Loucy (cell line): Measurements from ENCODE around the gene SPDEF.

Source experiments
- H2AFZ ChIP-seq: fragments of 200-600 bp; sonication (generic); 2 replicates; pipeline ENCODE4 v1.6.0; 2016; ENCODE audit warnings: antibody characterized with exemption, mild to moderate bottlenecking, low read length, moderate library complexity
- H3F3A ChIP-seq: fragments of 200-600 bp; 2 replicates; pipeline ENCODE4 v1.6.0; 2016; ENCODE audit warnings: antibody characterized with exemption, low read depth, mild to moderate bottlenecking
- H3K27me3 ChIP-seq: fragments of 200-600 bp; sonication (generic); 2 replicates; pipeline ENCODE4 v1.6.1; 2014; ENCODE audit warnings: low read length, mild to moderate bottlenecking; ENCODE audit not compliant: insufficient read depth, poor library complexity, severe bottlenecking
- H3K36me3 ChIP-seq: fragments of 200-600 bp; sonication (generic); 2 replicates; pipeline ENCODE4 v1.6.1; 2016; ENCODE audit warnings: low read length; ENCODE audit not compliant: insufficient read depth
- H3K4me1 ChIP-seq: fragments of 200-600 bp; sonication (generic); 2 replicates; pipeline ENCODE4 v1.5.1; 2014; ENCODE audit warnings: low read length, mild to moderate bottlenecking; ENCODE audit not compliant: insufficient read depth, poor library complexity, severe bottlenecking
- H3K4me2 ChIP-seq: fragments of 200-600 bp; sonication (generic); 2 replicates; pipeline ENCODE4 v1.6.0; 2014; ENCODE audit warnings: antibody characterized with exemption, low read length, low read depth, mild to moderate bottlenecking; ENCODE audit not compliant: poor library complexity, severe bottlenecking
- H3K4me3 ChIP-seq: fragments of 200-600 bp; sonication (generic); 2 replicates; pipeline ENCODE4 v1.5.1; 2014; ENCODE audit warnings: low read length, mild to moderate bottlenecking, mixed read lengths; ENCODE audit not compliant: poor library complexity, severe bottlenecking
- H3K79me2 ChIP-seq: fragments of 200-600 bp; sonication (generic); 2 replicates; pipeline ENCODE4 v1.6.1; 2014; ENCODE audit warnings: low read length; ENCODE audit not compliant: insufficient read depth
- H3K9ac ChIP-seq: fragments of 200-600 bp; sonication (generic); 2 replicates; pipeline ENCODE4 v1.6.0; 2014; ENCODE audit warnings: mild to moderate bottlenecking, low read depth, low read length, moderate library complexity; ENCODE audit not compliant: poor library complexity, severe bottlenecking
- H3K9me2 ChIP-seq: fragments of 200-600 bp; sonication (generic); replicated peaks from 2 replicates; pipeline ENCODE4 v1.6.1; 2016; ENCODE audit warnings: low read depth, low read length, mixed read lengths
- H3K9me3 ChIP-seq: fragments of 200-600 bp; sonication (generic); 2 replicates; pipeline ENCODE4 v1.6.1; 2014; ENCODE audit warnings: mild to moderate bottlenecking, antibody characterized with exemption, low read length, low read depth; ENCODE audit not compliant: insufficient read depth
- H4K20me1 ChIP-seq: fragments of 200-600 bp; sonication (generic); 2 replicates; pipeline ENCODE4 v1.6.0; 2014; ENCODE audit warnings: antibody characterized with exemption, low read length, mild to moderate bottlenecking; ENCODE audit not compliant: insufficient read depth, poor library complexity, severe bottlenecking
- EZH2phosphoT487 ChIP-seq: fragments of 200-600 bp; IDR thresholded peaks from 2 replicates; pipeline ENCODE4 v1.6.1; 2018; ENCODE audit warnings: antibody characterized with exemption, mild to moderate bottlenecking, moderate library complexity, borderline replicate concordance
- TF ChIP-seq, protein P1 (sequence below): fragments of 200-600 bp; sonication (generic); conservative IDR thresholded peaks from 2 replicates; pipeline ENCODE4 v1.5.1; 2014; ENCODE audit warnings: mild to moderate bottlenecking, antibody characterized with exemption, low read length

SPDEF gene

DNA sequence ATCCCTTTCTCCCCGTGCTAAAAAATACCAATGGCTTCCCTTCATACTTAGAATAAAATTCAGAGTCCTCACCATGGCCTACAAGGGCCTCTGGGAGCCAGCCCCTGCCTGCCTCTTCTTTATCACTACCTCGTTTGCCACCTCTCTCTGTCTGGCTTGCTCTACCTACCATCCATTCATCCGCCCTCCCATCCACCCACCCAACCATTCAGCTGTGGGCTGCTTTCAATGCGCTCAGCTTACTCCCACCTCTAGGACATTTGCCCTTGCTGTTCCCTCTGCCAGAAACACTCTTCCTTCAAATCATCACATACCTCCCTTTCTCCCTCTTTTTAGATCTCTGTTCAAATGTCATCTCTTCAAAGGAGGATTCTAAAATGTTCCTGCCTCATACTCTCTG lies 45.8 kb downstream of the SPDEF start:
- Histone ChIP-seq H3K4me3 (no peak overlapping the region), H3K27me3 (no peaks in the 10 kb centered on the region)
- TF ChIP-seq, protein P1, sequence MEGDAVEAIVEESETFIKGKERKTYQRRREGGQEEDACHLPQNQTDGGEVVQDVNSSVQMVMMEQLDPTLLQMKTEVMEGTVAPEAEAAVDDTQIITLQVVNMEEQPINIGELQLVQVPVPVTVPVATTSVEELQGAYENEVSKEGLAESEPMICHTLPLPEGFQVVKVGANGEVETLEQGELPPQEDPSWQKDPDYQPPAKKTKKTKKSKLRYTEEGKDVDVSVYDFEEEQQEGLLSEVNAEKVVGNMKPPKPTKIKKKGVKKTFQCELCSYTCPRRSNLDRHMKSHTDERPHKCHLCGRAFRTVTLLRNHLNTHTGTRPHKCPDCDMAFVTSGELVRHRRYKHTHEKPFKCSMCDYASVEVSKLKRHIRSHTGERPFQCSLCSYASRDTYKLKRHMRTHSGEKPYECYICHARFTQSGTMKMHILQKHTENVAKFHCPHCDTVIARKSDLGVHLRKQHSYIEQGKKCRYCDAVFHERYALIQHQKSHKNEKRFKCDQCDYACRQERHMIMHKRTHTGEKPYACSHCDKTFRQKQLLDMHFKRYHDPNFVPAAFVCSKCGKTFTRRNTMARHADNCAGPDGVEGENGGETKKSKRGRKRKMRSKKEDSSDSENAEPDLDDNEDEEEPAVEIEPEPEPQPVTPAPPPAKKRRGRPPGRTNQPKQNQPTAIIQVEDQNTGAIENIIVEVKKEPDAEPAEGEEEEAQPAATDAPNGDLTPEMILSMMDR: no peak
- no peak for TF ChIP-seq EZH2phosphoT487

DNA sequence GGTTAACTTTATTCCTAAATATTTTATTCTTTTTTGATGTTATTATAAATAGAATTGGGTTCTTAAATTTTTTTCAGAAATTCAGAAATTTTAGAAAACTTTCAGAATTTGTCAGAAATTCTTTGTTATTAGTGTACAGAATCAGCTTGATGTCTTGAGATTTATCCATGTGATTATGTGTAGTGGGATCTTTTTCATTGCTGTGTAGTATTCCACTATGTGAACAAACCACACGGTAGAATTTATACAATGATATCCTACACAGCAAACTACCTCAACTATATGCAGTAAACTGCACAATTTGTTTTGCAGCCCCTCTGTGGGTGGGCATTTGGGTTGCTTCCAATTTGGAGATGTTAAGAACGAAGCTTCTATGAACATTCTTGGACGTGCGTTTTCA lies 46.3 kb downstream of the SPDEF start:
- no peak overlapping the region for H3K4me2 ChIP-seq
- H3F3A ChIP-seq: no peaks in the 10 kb centered on the region
- H3K79me2 ChIP-seq: no peaks in the 10 kb centered on the region
- H3K27me3 ChIP-seq: no peaks in the 10 kb centered on the region
- H2AFZ ChIP-seq: no peak overlapping the region
- no peaks in the 10 kb centered on the region for H3K9me3 ChIP-seq
- no peaks in the 10 kb centered on the region for H3K4me1 ChIP-seq
- H4K20me1 ChIP-seq: no peaks in the 10 kb centered on the region
- H3K9ac ChIP-seq: no peak overlapping the region
- H3K4me3 ChIP-seq: no peak overlapping the region
- no peaks in the 10 kb centered on the region for H3K9me2 ChIP-seq
- H3K36me3 ChIP-seq: no peaks in the 10 kb centered on the region
- TF ChIP-seq EZH2phosphoT487: no peak
- TF ChIP-seq, protein P1: no peak

More for the DNA sequence above, 45.8 kb downstream of the SPDEF start:
- Histone ChIP-seq H3K9me2 (no peaks in the 10 kb centered on the region), H2AFZ (no peak overlapping the region), H3F3A (no peaks in the 10 kb centered on the region), H3K4me2 (no peak overlapping the region), H3K9ac (no peak overlapping the region), H3K9me3 (no peaks in the 10 kb centered on the region), H3K79me2 (no peaks in the 10 kb centered on the region), H4K20me1 (no peaks in the 10 kb centered on the region), H3K36me3 (no peaks in the 10 kb centered on the region), H3K4me1 (no peaks in the 10 kb centered on the region)

DNA sequence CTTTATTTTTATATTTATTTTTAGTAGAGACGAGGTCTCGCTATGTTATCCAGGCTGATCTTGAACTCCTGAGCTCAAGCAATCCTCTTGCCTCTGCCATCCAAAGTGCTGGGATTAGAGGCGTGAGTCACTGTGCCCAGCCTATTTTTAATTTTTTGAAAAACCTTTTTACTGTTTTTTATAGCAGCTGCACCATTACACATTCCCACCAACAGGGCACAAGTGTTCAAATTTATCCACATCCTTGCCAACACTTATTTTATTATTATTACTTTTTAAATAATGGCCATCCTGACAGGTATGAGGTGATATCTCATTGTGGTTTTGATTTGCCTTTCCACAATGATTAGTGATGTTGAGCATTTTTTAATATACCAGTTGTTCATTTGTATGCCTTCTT lies 47.7 kb downstream of the SPDEF start:
- no peak for TF ChIP-seq EZH2phosphoT487
- TF ChIP-seq, protein P1: no peak
- H3K9me2 ChIP-seq: no peaks in the 10 kb centered on the region
- H3K4me2 ChIP-seq: no peak overlapping the region
- H3K27me3 ChIP-seq: no peaks in the 10 kb centered on the region
- no peak overlapping the region for H2AFZ ChIP-seq
- H3K4me1 ChIP-seq: no peaks in the 10 kb centered on the region
- no peaks in the 10 kb centered on the region for H4K20me1 ChIP-seq
- H3F3A ChIP-seq: no peaks in the 10 kb centered on the region
- H3K36me3 ChIP-seq: no peaks in the 10 kb centered on the region
- H3K9me3 ChIP-seq: no peaks in the 10 kb centered on the region
- no peaks in the 10 kb centered on the region for H3K79me2 ChIP-seq
- no peak overlapping the region for H3K9ac ChIP-seq
- no peak overlapping the region for H3K4me3 ChIP-seq
